ENCODE results near the gene RIN1. TPM values are rescaled to one million over a fixed set of nuclear protein-coding genes. Genes with fewer than 3 reads are reported as not detected.
"Not testable (repeated sequence)": the region's sequence is repeated elsewhere in the genome, so short reads cannot be mapped to it uniquely, and the experiment has no call there.

RIN1 gene
- total RNA-seq, 2 experiments from 2014 or later, result 1.5 to 1.6 TPM

- peaks cover 31% of the 10 kb centered on the region for H3K4me1 Mint-ChIP-seq
- peak overlapping the region; percentile 52 for H3K27ac Mint-ChIP-seq
- ATAC-seq, result no peak
- no peaks in the 10 kb centered on the region for H3K9me3 Mint-ChIP-seq (ENCODE audit: low read depth)
- no peaks in the 10 kb centered on the region for H3K27me3 Mint-ChIP-seq
- H3K4me3 Mint-ChIP-seq, result no peak overlapping the region
- H3K36me3 Mint-ChIP-seq (ENCODE audit: low read depth), result no peaks in the 10 kb centered on the region
- DNase-seq, result no peak
- intact Hi-C loops (cut with DNase I, micrococcal nuclease), result loop anchor here in 1 of 2 experiments (5.0 kb wide), 1 partner anchor 103 kb away; no protein-coding TSS in a partner anchor
- ChIA-PET POLR2A (interaction anchor here (0.6 kb wide), 1 partner anchor 161 kb away, joined by 5 read pairs; no protein-coding TSS in a partner anchor), CTCF (interaction anchor here (0.5 to 1.5 kb wide), 2 partner anchors 14 to 103 kb away, joined by 3 to 6 read pairs; no protein-coding TSS in a partner anchor)
Observed at GRCh38 chr11:66325263-66325671, 11.0 kb downstream of the RIN1 start.

GRCh38 chr11:66324664-66325063, 11.6 kb downstream of the RIN1 start:
- CTCF ChIA-PET, result interaction anchor here (0.5 to 1.5 kb wide), 3 partner anchors 13 to 130 kb away, joined by 3 to 6 read pairs (median 4); no protein-coding TSS in a partner anchor
- no peaks in the 10 kb centered on the region for H3K36me3 Mint-ChIP-seq (ENCODE audit: low read depth)
- peaks cover 2% of the 10 kb centered on the region for H3K9me3 Mint-ChIP-seq (ENCODE audit: low read depth)
- no peak overlapping the region for H3K4me3 Mint-ChIP-seq
- DNase-seq (no peak), ATAC-seq (no peak)
- intact Hi-C loops (cut with DNase I, micrococcal nuclease), result loop anchor here in 1 of 2 experiments (5.0 kb wide), 1 partner anchor 102 kb away; no protein-coding TSS in a partner anchor
- POLR2A ChIA-PET, result no interaction called here
- no peak overlapping the region for H3K27ac Mint-ChIP-seq
- peaks cover 34% of the 10 kb centered on the region for H3K4me1 Mint-ChIP-seq
- no peaks in the 10 kb centered on the region for H3K27me3 Mint-ChIP-seq

GRCh38 chr11:66323684-66324083, 12.6 kb downstream of the RIN1 start:
- peaks cover 43% of the 10 kb centered on the region for H3K4me1 Mint-ChIP-seq
- H3K4me3 Mint-ChIP-seq, result no peak overlapping the region
- H3K27ac Mint-ChIP-seq, result no peak overlapping the region
- H3K36me3 Mint-ChIP-seq (ENCODE audit: low read depth), result no peaks in the 10 kb centered on the region
- intact Hi-C loops (cut with DNase I, micrococcal nuclease), result no loop called here
- POLR2A ChIA-PET, result no interaction called here
- H3K9me3 Mint-ChIP-seq (ENCODE audit: low read depth), result peaks cover 2% of the 10 kb centered on the region
- ATAC-seq (no peak), DNase-seq (no peak)
- CTCF ChIA-PET, result interaction anchor here (0.6 to 1.5 kb wide), 2 partner anchors 12 to 131 kb away, joined by 4 to 6 read pairs; no protein-coding TSS in a partner anchor
- H3K27me3 Mint-ChIP-seq, result no peaks in the 10 kb centered on the region

- intact Hi-C loops (cut with DNase I, micrococcal nuclease), result no loop called here
- POLR2A ChIA-PET, result no interaction called here
- peaks cover 2% of the 10 kb centered on the region for H3K9me3 Mint-ChIP-seq (ENCODE audit: low read depth)
- no peak overlapping the region for H3K27ac Mint-ChIP-seq
- H3K27me3 Mint-ChIP-seq, result no peaks in the 10 kb centered on the region
- DNase-seq, result no peak
- H3K36me3 Mint-ChIP-seq (ENCODE audit: low read depth), result no peaks in the 10 kb centered on the region
- H3K4me3 Mint-ChIP-seq, result no peak overlapping the region
- H3K4me1 Mint-ChIP-seq, result peaks cover 43% of the 10 kb centered on the region
- CTCF ChIA-PET, result interaction anchor here (1.7 kb wide), 1 partner anchor 11 kb away, joined by 9 read pairs; no protein-coding TSS in a partner anchor
- no peak for ATAC-seq
Observed at GRCh38 chr11:66322732-66323427, 13.4 kb downstream of the RIN1 start.

GRCh38 chr11:66321606-66322005, 14.6 kb downstream of the RIN1 start:
- H3K9me3 Mint-ChIP-seq (ENCODE audit: low read depth), result peaks cover 2% of the 10 kb centered on the region
- POLR2A ChIA-PET, result interaction anchor here (0.6 kb wide), 1 partner anchor 32 kb away, joined by 3 read pairs; the partner anchor contains the start of gene YIF1A
- no peak overlapping the region for H3K27ac Mint-ChIP-seq
- ATAC-seq (no peak), DNase-seq (no peak)
- no peaks in the 10 kb centered on the region for H3K27me3 Mint-ChIP-seq
- H3K36me3 Mint-ChIP-seq (ENCODE audit: low read depth), result no peaks in the 10 kb centered on the region
- intact Hi-C loops (cut with DNase I, micrococcal nuclease), result no loop called here
- H3K4me1 Mint-ChIP-seq, result peaks cover 42% of the 10 kb centered on the region
- CTCF ChIA-PET, result interaction anchor here (0.5 to 1.7 kb wide), 2 partner anchors 9 to 65 kb away, joined by 3 to 9 read pairs; no protein-coding TSS in a partner anchor
- no peak overlapping the region for H3K4me3 Mint-ChIP-seq

- ATAC-seq; DNase-seq; H3K4me3 Mint-ChIP-seq; H3K9me3 Mint-ChIP-seq (ENCODE audit: low read depth); H3K27ac Mint-ChIP-seq; intact Hi-C loops (cut with DNase I, micrococcal nuclease); H3K36me3 Mint-ChIP-seq (ENCODE audit: low read depth); H3K27me3 Mint-ChIP-seq; CTCF ChIA-PET; POLR2A ChIA-PET: not testable (repeated sequence)
- H3K4me1 Mint-ChIP-seq, result peaks cover 39% of the 10 kb centered on the region
Observed at GRCh38 chr11:66320748-66321147, 15.5 kb downstream of the RIN1 start.

- H3K9me3 Mint-ChIP-seq (ENCODE audit: low read depth); POLR2A ChIA-PET; H3K36me3 Mint-ChIP-seq (ENCODE audit: low read depth); H3K4me3 Mint-ChIP-seq; DNase-seq; H3K27ac Mint-ChIP-seq; ATAC-seq; H3K27me3 Mint-ChIP-seq; intact Hi-C loops (cut with DNase I, micrococcal nuclease); CTCF ChIA-PET: not testable (repeated sequence)
- H3K4me1 Mint-ChIP-seq, result peaks cover 41% of the 10 kb centered on the region
Observed at GRCh38 chr11:66320289-66320688, 15.9 kb downstream of the RIN1 start.

GRCh38 chr11:66318600-66318970, 17.6 kb downstream of the RIN1 start:
- Mint-ChIP-seq H3K27ac (peak overlapping the region; percentile 92), H3K27me3 (no peaks in the 10 kb centered on the region), H3K36me3 (ENCODE audit: low read depth) (no peaks in the 10 kb centered on the region), H3K4me3 (no peak overlapping the region), H3K9me3 (ENCODE audit: low read depth) (peaks cover 2% of the 10 kb centered on the region), H3K4me1 (peaks cover 50% of the 10 kb centered on the region)
- DNase-seq, result no peak
- intact Hi-C loops (cut with DNase I, micrococcal nuclease), result no loop called here
- POLR2A ChIA-PET, result no interaction called here
- ATAC-seq, result no peak
- CTCF ChIA-PET, result interaction anchor here (0.7 to 1.1 kb wide), 3 partner anchors 15 to 51 kb away, joined by 3 to 5 read pairs (median 4); partner anchors contain the start of gene YIF1A

- peak overlapping the region; percentile 92 for H3K27ac Mint-ChIP-seq
- H3K4me3 Mint-ChIP-seq, result peak overlapping the region; percentile 47
- ATAC-seq (peak; percentile 77), DNase-seq (peak; percentile 70)
- CTCF ChIA-PET, result interaction anchor here (0.7 to 1.6 kb wide), 4 partner anchors 11 to 184 kb away, joined by 3 to 6 read pairs (median 4); no protein-coding TSS in a partner anchor
- peaks cover 2% of the 10 kb centered on the region for H3K9me3 Mint-ChIP-seq (ENCODE audit: low read depth)
- H3K36me3 Mint-ChIP-seq (ENCODE audit: low read depth), result no peaks in the 10 kb centered on the region
- H3K27me3 Mint-ChIP-seq, result no peaks in the 10 kb centered on the region
- intact Hi-C loops (cut with DNase I, micrococcal nuclease), result no loop called here
- H3K4me1 Mint-ChIP-seq, result peaks cover 54% of the 10 kb centered on the region
- POLR2A ChIA-PET, result no interaction called here
Observed at GRCh38 chr11:66317723-66318599, 18.3 kb downstream of the RIN1 start.

- Mint-ChIP-seq H3K9me3 (ENCODE audit: low read depth) (peaks cover 2% of the 10 kb centered on the region), H3K27me3 (no peaks in the 10 kb centered on the region), H3K4me1 (peaks cover 56% of the 10 kb centered on the region), H3K4me3 (peak overlapping the region; percentile 47), H3K27ac (peak overlapping the region; percentile 92), H3K36me3 (ENCODE audit: low read depth) (no peaks in the 10 kb centered on the region)
- ChIA-PET CTCF (interaction anchor here (1.6 kb wide), 1 partner anchor 12 kb away, joined by 6 read pairs; no protein-coding TSS in a partner anchor), POLR2A (interaction anchor here (0.6 kb wide), 1 partner anchor 29 kb away, joined by 8 read pairs; the partner anchor contains the start of gene YIF1A)
- peak; percentile 14 for ATAC-seq
- intact Hi-C loops (cut with DNase I, micrococcal nuclease), result no loop called here
- DNase-seq, result peak; percentile 71
Observed at GRCh38 chr11:66317322-66317722, 18.9 kb downstream of the RIN1 start.

- ChIA-PET CTCF (interaction anchor here (1.6 kb wide), 1 partner anchor 12 kb away, joined by 6 read pairs; no protein-coding TSS in a partner anchor), POLR2A (interaction anchor here (0.6 kb wide), 2 partner anchors 28 to 300 kb away, joined by 4 to 8 read pairs; partner anchors contain the start of gene YIF1A)
- DNase-seq (no peak), ATAC-seq (no peak)
- H3K36me3 Mint-ChIP-seq (ENCODE audit: low read depth), result no peaks in the 10 kb centered on the region
- peak within 1 kb of the TSS; percentile 92 for H3K27ac Mint-ChIP-seq
- H3K9me3 Mint-ChIP-seq (ENCODE audit: low read depth), result peaks cover 2% of the 10 kb centered on the region
- H3K4me3 Mint-ChIP-seq, result peak within 1 kb of the TSS; percentile 47
- intact Hi-C loops (cut with DNase I, micrococcal nuclease), result no loop called here
- H3K27me3 Mint-ChIP-seq, result no peaks in the 10 kb centered on the region
- peaks cover 58% of the 10 kb centered on the region for H3K4me1 Mint-ChIP-seq
Observed at GRCh38 chr11:66316849-66317251, 19.4 kb downstream of the RIN1 start, which contains the start of gene CD248. Gene CD248, minus strand, starts transcription at chr11:66317044. Its CDS starts 17 bp downstream, at chr11:66317027.
